ENCODE results near the gene DMWD.

DMWD gene

DNA sequence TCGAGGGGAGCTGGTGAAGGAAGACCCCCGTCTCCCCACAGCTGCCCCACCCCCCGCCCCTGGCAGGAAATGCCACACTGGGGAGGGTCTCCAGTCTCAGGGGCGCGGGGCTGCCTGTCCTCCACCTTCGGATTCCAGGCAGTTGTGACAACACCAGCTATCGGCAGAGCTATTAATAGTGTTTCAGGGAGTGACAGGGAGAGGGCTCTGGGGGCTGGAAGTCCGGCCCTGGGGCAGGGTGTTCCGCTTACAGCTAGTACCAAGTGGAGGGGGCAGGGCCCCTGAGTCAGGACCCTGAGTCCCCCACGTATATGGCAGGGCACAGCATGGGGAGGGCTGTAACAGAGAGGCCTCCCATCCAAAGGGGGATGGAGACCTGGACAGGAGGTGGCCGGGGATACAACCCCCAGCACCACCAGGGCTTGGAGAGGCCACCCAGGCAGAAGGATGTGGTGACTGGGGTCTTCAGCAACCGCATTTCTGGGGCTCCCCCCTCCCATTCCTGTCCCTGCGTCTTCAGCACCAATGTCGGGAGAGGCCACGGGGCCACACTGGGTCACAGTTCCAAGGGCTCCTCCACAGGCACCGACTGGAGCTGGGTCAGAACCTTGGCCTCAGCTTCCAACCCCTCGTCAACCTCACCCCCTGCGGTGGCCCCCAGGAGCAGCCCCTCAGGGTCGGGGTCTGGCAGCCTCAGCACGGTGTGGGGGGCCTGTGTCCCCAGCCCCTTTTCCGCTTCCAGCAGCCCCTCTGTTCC is 27.5 kb downstream of the DMWD start:
- H4K20me1 ChIP-seq (ENCODE audit: insufficient read depth, low read length): 0 out of 2 replicates have a peak, but pooled peaks cover 2% of the 10 kb centered on the region
- no peaks in the 10 kb centered on the region for H3K79me2 ChIP-seq (ENCODE audit: insufficient read depth, low read length)
- no peak overlapping the region for H2AFZ ChIP-seq (ENCODE audit: low read depth, low read length)
- ATAC-seq (ENCODE audit: insufficient read depth, low read depth) (no peak), DNase-seq (no peak)
- no peaks in the 10 kb centered on the region for H3K27me3 ChIP-seq (ENCODE audit: insufficient read depth, low read length, poor library complexity)
- no peaks in the 10 kb centered on the region for H3K36me3 ChIP-seq (ENCODE audit: insufficient read depth, low read length)
- no peaks in the 10 kb centered on the region for H3K9me3 ChIP-seq (ENCODE audit: insufficient read depth, low read length, severe bottlenecking)
- H3K4me1 ChIP-seq (ENCODE audit: insufficient read depth, low read length): peaks cover 17% of the 10 kb centered on the region
- H3K4me2 ChIP-seq (ENCODE audit: insufficient read depth, low read length): no peak overlapping the region
- no peak for TF ChIP-seq EZH2 (IDR thresholded peaks at IDR 0.05; ENCODE audit: borderline replicate concordance, low read depth, low read length, severe bottlenecking)
- TF ChIP-seq, protein P1, sequence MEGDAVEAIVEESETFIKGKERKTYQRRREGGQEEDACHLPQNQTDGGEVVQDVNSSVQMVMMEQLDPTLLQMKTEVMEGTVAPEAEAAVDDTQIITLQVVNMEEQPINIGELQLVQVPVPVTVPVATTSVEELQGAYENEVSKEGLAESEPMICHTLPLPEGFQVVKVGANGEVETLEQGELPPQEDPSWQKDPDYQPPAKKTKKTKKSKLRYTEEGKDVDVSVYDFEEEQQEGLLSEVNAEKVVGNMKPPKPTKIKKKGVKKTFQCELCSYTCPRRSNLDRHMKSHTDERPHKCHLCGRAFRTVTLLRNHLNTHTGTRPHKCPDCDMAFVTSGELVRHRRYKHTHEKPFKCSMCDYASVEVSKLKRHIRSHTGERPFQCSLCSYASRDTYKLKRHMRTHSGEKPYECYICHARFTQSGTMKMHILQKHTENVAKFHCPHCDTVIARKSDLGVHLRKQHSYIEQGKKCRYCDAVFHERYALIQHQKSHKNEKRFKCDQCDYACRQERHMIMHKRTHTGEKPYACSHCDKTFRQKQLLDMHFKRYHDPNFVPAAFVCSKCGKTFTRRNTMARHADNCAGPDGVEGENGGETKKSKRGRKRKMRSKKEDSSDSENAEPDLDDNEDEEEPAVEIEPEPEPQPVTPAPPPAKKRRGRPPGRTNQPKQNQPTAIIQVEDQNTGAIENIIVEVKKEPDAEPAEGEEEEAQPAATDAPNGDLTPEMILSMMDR (IDR thresholded peaks at IDR 0.05; ENCODE audit: borderline replicate concordance, extremely low read depth, low read length, poor library complexity, severe bottlenecking): no peak
- H3K4me3 ChIP-seq (ENCODE audit: low read depth in 1 of 2, low read length in 2 of 2): no peak overlapping the region
- no peak overlapping the region for H3K27ac ChIP-seq (ENCODE audit: low read length)
- no peak overlapping the region for H3K9ac ChIP-seq (ENCODE audit: low read depth, low read length)

DNA sequence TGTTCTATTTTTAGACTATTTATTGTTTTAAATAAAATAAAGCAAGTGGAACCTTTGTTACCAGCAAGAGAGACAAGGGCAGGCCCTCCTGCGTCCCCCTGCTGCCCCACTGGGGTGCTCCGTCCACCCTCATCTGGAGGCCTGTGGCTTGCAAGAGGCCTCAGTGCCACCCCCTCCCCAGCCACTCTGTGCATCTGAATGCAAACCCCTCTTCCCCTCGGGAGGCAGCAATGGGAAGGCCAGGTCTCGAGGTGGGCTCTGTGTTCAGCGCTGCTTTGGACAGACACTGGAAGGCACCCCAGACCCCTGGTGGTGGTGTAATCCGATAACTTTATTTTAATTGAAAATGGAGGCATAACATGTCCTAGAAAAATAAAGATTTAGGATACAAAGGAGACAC is 28.2 kb downstream of the DMWD start:
- no peak for TF ChIP-seq EZH2 (IDR thresholded peaks at IDR 0.05; ENCODE audit: borderline replicate concordance, low read depth, low read length, severe bottlenecking)
- TF ChIP-seq, protein P1 (IDR thresholded peaks at IDR 0.05; ENCODE audit: borderline replicate concordance, extremely low read depth, low read length, poor library complexity, severe bottlenecking): no peak
- DNase-seq: no peak
- Histone ChIP-seq H3K27ac (ENCODE audit: low read length) (no peak overlapping the region), H3K9ac (ENCODE audit: low read depth, low read length) (no peak overlapping the region), H3K4me2 (ENCODE audit: insufficient read depth, low read length) (no peak overlapping the region), H2AFZ (ENCODE audit: low read depth, low read length) (no peak overlapping the region), H3K27me3 (ENCODE audit: insufficient read depth, low read length, poor library complexity) (no peaks in the 10 kb centered on the region), H3K79me2 (ENCODE audit: insufficient read depth, low read length) (no peaks in the 10 kb centered on the region), H3K36me3 (ENCODE audit: insufficient read depth, low read length) (no peaks in the 10 kb centered on the region), H3K9me3 (ENCODE audit: insufficient read depth, low read length, severe bottlenecking) (no peaks in the 10 kb centered on the region), H4K20me1 (ENCODE audit: insufficient read depth, low read length) (no peaks in the 10 kb centered on the region), H3K4me3 (ENCODE audit: low read depth in 1 of 2, low read length in 2 of 2) (no peak overlapping the region), H3K4me1 (ENCODE audit: insufficient read depth, low read length) (peaks cover 10% of the 10 kb centered on the region)
- ATAC-seq (ENCODE audit: insufficient read depth, low read depth): no peak

DNA sequence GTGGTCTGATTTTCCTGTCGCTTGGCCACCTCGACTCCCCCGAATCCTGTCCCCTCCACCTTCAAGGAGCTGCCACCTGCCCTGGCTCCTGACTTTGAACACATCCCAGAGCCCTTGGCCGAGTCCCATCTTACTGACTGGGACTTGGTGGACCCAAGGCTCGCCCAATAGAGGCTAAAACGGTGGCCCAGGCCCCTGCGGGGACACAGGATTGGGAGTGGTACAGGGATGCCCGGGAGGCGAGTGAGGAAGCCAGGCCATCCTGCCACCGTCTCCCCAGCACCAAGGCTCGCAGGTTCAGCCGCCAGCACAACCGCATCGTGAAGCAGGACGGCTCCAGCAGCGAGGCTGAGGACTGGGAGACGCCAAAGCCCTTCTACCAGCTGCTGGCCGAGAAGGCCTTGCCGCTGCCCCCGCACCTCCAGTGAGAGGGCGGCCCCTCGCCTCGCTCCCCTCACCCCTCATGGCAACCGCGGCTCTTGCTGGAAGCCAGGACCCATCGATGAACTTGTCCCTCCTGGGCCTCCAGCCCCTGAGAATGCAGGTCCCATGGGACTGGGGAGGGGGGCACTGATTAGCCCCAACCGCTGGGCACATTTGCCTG is 28.9 kb downstream of the DMWD start:
- TF ChIP-seq EZH2 (IDR thresholded peaks at IDR 0.05; ENCODE audit: borderline replicate concordance, low read depth, low read length, severe bottlenecking): no peak
- TF ChIP-seq, protein P1 (IDR thresholded peaks at IDR 0.05; ENCODE audit: borderline replicate concordance, extremely low read depth, low read length, poor library complexity, severe bottlenecking): no peak
- H2AFZ ChIP-seq (ENCODE audit: low read depth, low read length): no peak overlapping the region

More for the DNA sequence above, 28.9 kb downstream of the DMWD start:
- Histone ChIP-seq H3K79me2 (ENCODE audit: insufficient read depth, low read length) (no peaks in the 10 kb centered on the region), H3K9ac (ENCODE audit: low read depth, low read length) (no peak overlapping the region), H3K4me3 (ENCODE audit: low read depth in 1 of 2, low read length in 2 of 2) (no peak overlapping the region), H3K36me3 (ENCODE audit: insufficient read depth, low read length) (no peaks in the 10 kb centered on the region), H4K20me1 (ENCODE audit: insufficient read depth, low read length) (no peaks in the 10 kb centered on the region; the same call in 1 of the 2 replicates), H3K27ac (ENCODE audit: low read length) (no peak overlapping the region), H3K4me2 (ENCODE audit: insufficient read depth, low read length) (no peak overlapping the region), H3K4me1 (ENCODE audit: insufficient read depth, low read length) (peaks cover 10% of the 10 kb centered on the region), H3K27me3 (ENCODE audit: insufficient read depth, low read length, poor library complexity) (no peaks in the 10 kb centered on the region), H3K9me3 (ENCODE audit: insufficient read depth, low read length, severe bottlenecking) (no peaks in the 10 kb centered on the region)
- no peak for DNase-seq
- ATAC-seq (ENCODE audit: insufficient read depth, low read depth): no peak
